Endometrial microvascular endothelial cells (primary cell): ENCODE results near the gene BAK1. TPM values are rescaled to one million over a fixed set of nuclear protein-coding genes. Genes with fewer than 3 reads are reported as not detected.
"Not testable (repeated sequence)": the region's sequence is repeated elsewhere in the genome, so short reads cannot be mapped to it uniquely, and the experiment has no call there.

Experiments
- in situ Hi-C: cut with HindIII; loops from 2 replicates; pipeline ENCODE4 v1.10.0; 2017; ENCODE audit warnings: low sequenced_read_pairs, low pct_unique_long_range_greater_than_20kb; ENCODE audit errors: inconsistent ontology term
- total RNA-seq: library from RNA; depleted of rRNA; stranded (reverse); fragments of >200 nt; gene quantifications from one replicate; pipeline ENCODE4 v1.2.3, GENCODE V29; 2015; ENCODE audit errors: inconsistent ontology term

The BAK1 gene
- total RNA-seq, 1 donor from 2014 or later = 13.7 TPM

DNA sequence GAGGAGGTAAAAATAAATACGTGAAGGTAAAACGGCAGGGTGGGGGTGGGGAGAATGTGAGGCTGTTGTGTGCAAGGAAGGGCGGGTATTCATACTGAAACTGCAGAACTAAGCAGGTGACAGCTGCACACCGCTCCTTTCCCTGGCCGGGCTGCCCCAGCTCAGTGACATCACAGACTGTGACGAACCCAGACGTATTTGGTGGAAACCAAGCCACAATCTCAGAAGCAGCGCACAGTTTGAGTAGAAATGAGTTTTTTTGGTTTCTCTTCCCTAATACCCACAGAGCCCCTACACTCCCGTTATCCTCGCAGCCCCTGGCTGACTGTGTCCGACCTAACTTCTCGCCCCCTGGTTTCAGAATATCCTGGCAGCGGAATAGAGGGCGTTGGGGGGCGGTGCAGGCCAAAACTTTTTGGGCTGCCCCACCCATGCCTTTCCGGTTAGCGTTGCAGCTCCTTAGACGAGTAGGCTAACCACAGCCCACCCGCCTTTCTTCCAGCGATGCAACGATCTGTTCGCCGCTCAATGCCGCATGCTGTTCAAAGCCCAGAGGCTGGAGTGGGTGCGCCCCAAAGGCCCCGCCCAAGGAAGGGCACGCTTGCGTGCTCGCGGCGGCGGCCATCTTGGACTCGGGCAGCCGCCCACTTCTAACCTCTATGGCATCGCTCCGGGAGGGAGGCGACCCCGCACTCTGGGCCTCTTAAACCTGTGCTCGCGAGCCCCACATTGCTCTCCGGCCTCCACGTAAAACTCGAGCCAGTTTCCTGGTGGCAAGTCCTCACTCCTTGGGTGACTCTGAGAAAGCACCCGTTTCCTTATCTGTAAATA lies 9.1 kb downstream of the BAK1 start:
- in situ Hi-C loops = no loop called here

DNA sequence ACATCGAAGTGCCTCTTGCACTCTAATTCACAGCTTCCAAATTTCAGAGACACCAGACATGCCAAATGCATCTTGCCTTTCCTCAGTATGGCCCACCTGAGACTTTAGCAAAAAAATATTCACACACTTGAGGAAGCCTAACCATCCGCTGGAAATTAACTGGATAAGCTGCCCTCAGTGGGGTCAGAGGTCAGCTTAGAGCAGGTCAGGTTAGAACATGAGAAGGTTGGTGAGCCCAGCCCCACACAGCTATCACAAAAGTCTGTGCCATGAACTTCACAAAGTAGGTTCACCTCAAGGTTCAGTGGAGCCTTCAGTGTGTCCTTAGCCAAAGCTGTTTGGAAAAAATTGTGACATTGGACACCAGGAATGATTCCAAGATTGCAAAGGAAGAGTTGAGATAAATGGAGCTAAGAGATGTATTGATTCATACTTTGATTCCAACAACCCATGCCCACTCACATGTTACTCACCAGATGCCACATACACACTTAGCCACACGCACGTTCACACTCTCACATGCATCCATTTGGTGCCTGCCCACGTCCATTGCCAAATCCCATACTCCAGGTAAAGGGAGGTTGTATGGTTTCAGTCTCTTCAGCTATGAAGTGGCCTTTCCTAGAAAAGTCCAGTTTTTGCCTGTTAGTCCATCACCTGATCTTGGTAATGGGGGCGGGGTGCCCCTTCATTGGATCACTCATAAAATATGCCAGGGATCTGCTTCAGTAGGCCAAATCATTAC lies 11.1 kb downstream of the BAK1 start:
- in situ Hi-C loops = no loop called here

DNA sequence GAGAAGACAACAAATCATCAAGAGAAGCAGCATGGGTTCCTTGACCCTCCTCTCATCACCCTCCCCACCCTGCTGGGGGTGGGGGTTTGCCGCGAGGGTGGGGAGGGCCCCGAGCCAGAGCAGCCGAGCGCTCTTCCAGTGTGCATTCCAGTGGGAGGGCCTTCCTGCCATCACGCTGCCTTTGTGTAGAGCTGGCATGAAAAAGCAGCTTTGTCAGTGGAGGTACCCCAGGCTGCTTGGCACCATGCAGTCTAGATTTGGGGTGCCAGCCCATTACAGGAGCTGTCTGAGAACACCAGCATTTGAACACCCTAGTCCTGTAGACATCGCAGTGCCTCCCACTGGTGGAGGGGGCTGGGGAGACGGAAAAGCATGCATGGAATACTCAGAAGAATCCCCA lies 12.2 kb downstream of the BAK1 start:
- in situ Hi-C loops = no loop called here

DNA sequence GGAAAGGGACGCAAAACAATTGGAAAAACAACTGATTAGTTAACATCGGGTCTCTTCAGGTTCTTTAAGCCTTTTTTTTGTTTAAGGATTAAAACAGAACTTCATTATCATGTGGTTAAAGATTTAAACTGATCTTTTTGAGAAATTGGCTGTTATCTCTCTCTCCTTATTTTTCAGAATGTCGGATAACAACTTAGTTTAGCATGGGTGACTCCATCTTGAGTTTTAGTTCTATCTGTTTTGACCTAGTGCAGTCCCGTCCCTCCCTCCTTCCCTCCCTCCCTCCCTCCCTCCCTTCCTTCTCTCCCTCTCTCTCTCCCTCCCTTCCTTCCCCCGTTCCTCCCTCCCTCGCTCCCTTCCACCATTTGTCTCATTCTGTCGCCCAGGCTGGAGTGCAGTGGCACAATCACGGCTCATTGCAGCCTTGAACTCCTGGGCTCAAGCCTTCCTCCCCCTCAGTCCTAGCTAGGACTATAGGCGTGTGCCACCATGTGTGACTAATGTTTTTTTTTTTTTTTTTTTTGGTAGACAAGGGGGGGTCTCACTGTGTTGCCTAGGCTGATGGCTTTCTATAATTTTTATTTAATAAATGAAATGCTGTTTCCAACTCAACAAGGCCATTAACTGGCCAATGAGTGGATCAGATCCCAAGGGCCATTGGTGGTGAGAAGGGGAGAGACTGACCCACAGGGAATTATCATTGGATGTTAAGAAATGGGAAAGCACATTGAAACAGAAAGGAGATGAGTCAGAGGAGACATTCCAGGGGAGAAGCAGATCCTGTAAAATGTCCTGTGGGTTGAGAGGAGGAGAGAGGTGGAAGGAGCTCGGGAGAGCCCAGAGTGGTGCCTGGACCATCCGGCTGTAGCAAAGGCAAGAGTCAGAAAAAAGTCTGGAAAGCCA lies 13.6 kb downstream of the BAK1 start:
- in situ Hi-C loops = no loop called here

DNA sequence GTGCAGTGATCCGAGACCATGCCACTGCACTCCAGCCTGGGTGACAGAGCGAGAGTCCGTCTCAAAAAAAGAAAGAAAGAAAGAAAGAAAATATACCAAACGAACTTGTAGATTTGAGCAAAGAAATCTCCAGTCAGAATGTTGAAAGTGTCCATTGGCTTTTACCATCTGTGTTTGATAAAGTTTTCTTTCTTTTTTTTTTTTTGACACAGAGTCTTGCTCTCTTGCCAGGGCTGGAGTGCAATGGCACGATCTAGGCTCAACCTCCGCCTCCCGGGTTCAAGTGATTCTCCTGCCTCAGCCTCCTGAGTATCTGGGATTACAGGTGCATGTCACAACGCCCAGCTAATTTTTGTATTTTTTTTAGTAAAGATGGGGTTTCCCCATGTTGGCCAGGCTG lies 21.3 kb downstream of the BAK1 start:
- in situ Hi-C loops = no loop called here

- in situ Hi-C loops = no loop called here
Measured at GRCh38 chr6:33557376-33557775, 22.7 kb downstream of the BAK1 start.

- in situ Hi-C loops = not testable (repeated sequence)
Measured at GRCh38 chr6:33552883-33553282, 27.2 kb downstream of the BAK1 start.

DNA sequence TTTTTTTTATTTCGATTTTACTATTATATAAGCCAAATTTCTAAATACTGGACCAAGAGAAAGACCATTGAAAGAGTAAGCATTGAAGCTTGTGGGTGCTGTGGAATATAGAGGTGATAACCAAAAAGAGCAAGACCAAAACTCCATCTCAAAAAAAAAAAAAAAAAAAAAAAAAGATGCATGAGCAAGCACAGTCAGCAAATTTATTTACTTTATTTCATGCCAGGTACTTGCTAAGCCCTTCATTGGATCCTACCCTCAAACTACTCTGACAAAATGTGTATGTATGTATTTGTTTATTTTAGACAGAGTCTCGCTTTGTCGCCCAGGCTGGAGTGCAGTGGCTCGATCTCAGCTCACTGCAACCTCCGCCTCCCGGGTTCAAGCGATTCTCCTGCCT lies 27.8 kb downstream of the BAK1 start:
- in situ Hi-C loops = no loop called here

- in situ Hi-C loops = no loop called here
Measured at GRCh38 chr6:33551538-33551937, 28.5 kb downstream of the BAK1 start.

DNA sequence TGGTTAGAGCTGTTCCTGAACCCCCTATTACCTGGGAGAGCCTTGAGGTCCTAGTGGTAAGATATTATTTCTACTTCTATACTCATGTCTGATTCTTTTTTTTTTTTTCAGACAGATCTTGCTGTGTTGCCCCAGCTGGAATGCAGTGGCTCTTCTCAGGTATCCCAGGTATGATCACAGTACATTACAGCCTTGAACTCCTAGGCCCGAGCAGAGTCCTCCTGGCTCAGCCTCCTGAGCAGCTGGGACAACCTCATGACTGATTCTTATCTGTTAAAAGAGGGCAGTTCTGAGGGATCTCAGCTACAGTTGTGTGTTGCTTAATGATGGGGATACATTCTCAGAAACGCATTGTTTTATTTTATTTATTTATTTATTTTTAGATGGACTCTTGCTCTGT lies 30.2 kb downstream of the BAK1 start:
- in situ Hi-C loops = no loop called here

GRCh38 chr6:33549196-33549595 lies 30.9 kb downstream of the BAK1 start:
- in situ Hi-C loops = no loop called here

DNA sequence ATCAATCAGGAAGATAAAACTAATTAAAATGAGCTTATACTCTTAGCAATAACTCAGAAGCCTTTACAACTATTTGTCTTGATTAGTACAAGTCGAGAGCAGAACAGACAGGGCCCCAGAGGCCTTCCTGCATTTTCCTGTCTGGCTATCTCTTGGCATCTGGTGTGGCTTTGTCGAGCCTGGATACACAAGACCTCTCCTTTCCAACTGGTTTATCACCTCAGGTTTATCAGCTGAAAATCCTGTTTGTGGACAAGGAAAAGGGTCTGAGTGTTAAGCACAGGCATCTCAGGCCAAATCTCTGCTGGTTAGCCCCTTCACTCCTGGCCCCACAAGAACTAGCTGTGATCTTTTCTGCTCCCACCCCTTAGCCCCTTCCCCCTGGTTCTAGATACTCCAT lies 32.6 kb downstream of the BAK1 start:
- in situ Hi-C loops = no loop called here

GRCh38 chr6:33546766-33547165 lies 33.3 kb downstream of the BAK1 start:
- in situ Hi-C loops = no loop called here

- in situ Hi-C loops = not testable (repeated sequence)
Measured at GRCh38 chr6:33545292-33545691, 34.8 kb downstream of the BAK1 start.

DNA sequence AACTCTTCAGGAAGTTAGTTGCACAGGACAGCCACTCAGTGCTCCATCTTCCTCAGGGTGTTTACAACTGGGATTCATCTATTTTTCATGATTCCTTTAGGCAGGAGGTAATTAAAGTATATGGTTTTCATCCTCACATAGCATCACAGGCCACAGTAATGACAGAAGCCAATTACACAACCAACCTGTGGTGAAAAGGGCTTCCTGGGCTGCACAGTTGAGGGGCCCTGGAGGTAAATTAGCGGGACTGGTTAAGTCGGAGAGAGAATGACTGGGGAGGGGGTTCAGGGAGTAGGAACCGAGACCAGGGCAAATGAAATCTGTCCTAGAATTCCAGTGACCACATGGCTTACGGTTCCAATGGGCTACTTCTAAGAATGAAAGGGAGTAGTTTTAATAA lies 37.0 kb downstream of the BAK1 start:
- in situ Hi-C loops = no loop called here

- in situ Hi-C loops = no loop called here
Measured at GRCh38 chr6:33540768-33541167, 39.3 kb downstream of the BAK1 start.

DNA sequence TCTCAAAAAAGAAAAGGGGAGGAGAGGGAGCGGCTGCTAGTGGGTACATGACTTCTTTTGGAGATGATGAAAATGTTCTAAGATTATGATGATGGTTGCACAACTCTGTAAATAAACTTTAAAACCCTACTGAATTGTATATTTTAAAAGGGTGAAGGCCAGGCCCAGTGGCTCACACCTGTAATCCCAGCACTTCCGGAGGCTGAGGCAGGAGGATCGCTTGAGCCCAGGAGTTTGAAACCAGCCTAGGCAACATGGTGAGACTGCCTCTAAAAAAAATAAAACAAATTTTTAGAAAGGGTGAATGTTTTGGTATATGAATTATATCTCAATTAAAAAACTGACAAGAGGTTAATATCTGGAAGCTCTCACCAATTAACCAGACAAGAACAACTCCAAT lies 45.4 kb downstream of the BAK1 start:
- in situ Hi-C loops = no loop called here

DNA sequence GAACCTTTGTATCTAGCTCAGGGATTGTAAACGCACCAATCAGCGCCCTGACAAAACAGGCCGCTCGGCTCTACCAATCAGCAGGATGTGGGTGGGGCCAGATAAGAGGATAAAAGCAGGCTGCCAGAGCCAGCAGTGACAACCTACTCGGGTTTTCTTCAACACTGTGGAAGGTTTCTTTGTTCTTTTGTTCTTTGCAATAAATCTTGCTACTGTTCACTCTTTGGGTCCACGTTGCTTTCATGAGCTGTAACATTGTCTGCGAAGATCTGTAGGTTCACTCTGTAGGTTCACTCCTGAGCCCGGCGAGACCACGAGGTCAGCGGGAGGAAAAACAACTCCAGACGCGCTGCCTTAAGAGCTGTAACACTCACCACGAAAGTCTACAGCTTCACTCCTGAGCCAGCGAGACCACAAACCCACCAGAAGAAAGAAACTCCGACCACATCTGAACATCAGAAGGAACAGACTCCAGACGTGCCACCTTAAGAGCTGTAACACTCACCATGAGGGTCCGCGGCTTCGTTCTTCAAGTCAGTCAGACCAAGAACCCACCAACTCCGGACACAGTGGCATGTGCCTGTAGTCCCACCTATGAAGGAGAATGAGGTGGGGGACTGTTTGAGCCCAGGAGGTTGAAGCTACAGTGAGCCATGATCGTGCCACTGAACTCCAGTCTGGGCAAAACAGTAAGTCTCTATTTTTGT lies 46.8 kb downstream of the BAK1 start:
- in situ Hi-C loops = not testable (repeated sequence)

DNA sequence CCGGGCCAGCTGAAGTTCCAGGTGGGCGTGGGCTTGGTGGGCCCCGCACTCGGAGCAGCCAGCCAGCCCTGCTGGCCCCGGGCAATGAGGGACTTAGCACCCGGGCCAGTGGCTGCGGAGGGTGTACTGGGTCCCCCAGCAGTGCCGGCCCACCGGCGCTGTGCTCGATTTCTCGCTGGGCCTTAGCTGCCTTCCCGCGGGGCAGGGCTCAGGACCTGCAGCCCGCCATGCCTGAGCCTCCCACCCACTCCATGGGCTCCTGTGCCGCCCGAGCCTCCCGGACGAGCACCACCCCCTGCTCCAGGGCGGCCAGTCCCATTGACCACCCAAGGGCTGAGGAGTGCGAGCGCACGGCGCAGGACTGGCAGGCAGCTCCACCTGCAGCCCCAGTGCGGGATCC lies 47.6 kb downstream of the BAK1 start:
- in situ Hi-C loops = not testable (repeated sequence)
